Measurements from ENCODE around the gene HAUS6.

- TF ChIP-seq CTCF (IDR thresholded peaks at IDR 0.05; ENCODE audit: insufficient read depth, low read length, poor library complexity, severe bottlenecking) (no peak), EZH2phosphoT487 (conservative IDR thresholded peaks at IDR 0.05; ENCODE audit: low read length) (no peak)
Measured at GRCh38 chr9:19122490-19123042, 19.9 kb upstream of the HAUS6 start.

All from SU-DHL-6 (cell line).